HepG2 (cell line): ENCODE data around the gene ANKRD52. TPM values are rescaled to one million over a fixed set of nuclear protein-coding genes. Genes with fewer than 3 reads are reported as not detected.

ENCODE experiments used
- CCDC6 ChIP-seq: sonication (generic); formaldehyde crosslinking; IDR thresholded peaks from 2 replicates; pipeline ENCODE4 v1.8.1; 2022; ENCODE audit warnings: mild to moderate bottlenecking, missing genetic modification reagents, moderate library complexity
- HBP1 ChIP-seq: IDR thresholded peaks from 2 replicates; pipeline ENCODE4 v1.6.1; 2016; ENCODE audit warnings: low read depth, control low read depth
- HOXA3 ChIP-seq: sonication (generic); formaldehyde crosslinking; IDR thresholded peaks from 2 replicates; pipeline ENCODE4 v1.5.0; 2020; ENCODE audit warnings: missing genetic modification reagents
- ISX ChIP-seq: sonication (generic); formaldehyde crosslinking; conservative IDR thresholded peaks from 2 replicates; pipeline ENCODE4 v1.5.0; 2020; ENCODE audit warnings: missing genetic modification reagents
- RFXANK ChIP-seq: IDR thresholded peaks from 2 replicates; pipeline ENCODE4 v1.6.1; 2016
- SOX5 ChIP-seq: IDR thresholded peaks from 2 replicates; pipeline ENCODE4 v1.6.1; 2016; ENCODE audit warnings: borderline replicate concordance
- ZKSCAN8 ChIP-seq: IDR thresholded peaks from 2 replicates; pipeline ENCODE4 v1.6.1; 2016; ENCODE audit warnings: borderline replicate concordance, missing genetic modification reagents, missing compliant biosample characterization
- ZNF280D ChIP-seq: sonication (generic); formaldehyde crosslinking; IDR thresholded peaks from 2 replicates; pipeline ENCODE4 v1.5.1; 2020; ENCODE audit warnings: mild to moderate bottlenecking, missing genetic modification reagents
- ZNF33A ChIP-seq: sonication (generic); formaldehyde crosslinking; IDR thresholded peaks from 2 replicates; pipeline ENCODE4 v1.5.1; 2020; ENCODE audit warnings: missing genetic modification reagents, mild to moderate bottlenecking, moderate library complexity, borderline replicate concordance
- ZNF382 ChIP-seq: sonication (generic); formaldehyde crosslinking; IDR thresholded peaks from 2 replicates; pipeline ENCODE4 v1.5.0; 2020; ENCODE audit warnings: missing genetic modification reagents, mild to moderate bottlenecking, borderline replicate concordance
- ZNF550 ChIP-seq: sonication (generic); formaldehyde crosslinking; IDR thresholded peaks from 2 replicates; pipeline ENCODE4 v1.4.0; 2020; ENCODE audit warnings: mild to moderate bottlenecking, missing genetic modification reagents, borderline replicate concordance
- ZNF607 ChIP-seq: sonication (generic); formaldehyde crosslinking; IDR thresholded peaks from 2 replicates; pipeline ENCODE4 v1.5.1; 2020; ENCODE audit warnings: missing genetic modification reagents, mild to moderate bottlenecking, borderline replicate concordance
- ZNF781 ChIP-seq: sonication (generic); formaldehyde crosslinking; IDR thresholded peaks from 2 replicates; pipeline ENCODE4 v1.5.1; 2020; ENCODE audit warnings: borderline replicate concordance, mild to moderate bottlenecking, missing genetic modification reagents; ENCODE audit errors: not compliant biosample characterization
- polyA plus RNA-seq, 8 experiments: library from polyadenylated mRNA; depleted of rRNA in 3 of 8; stranded (reverse) in 7 of 8; unstranded in 1 of 8; fragments of >200 nt; fragmentation: Illumina TruSeq in 4 of 8; extraction: Trizol in 4 of 8; gene quantifications; 2 replicates each; pipeline versions ENCODE4 v1.2.1 to v1.2.3, GENCODE V29; 2011 to 2016; ENCODE audit warnings: low read depth in 4 of 8, missing spikeins in 1 of 8, mixed read lengths in 1 of 8; ENCODE audit not compliant: insufficient read depth in 1 of 8
- total RNA-seq, 5 experiments: library from RNA; depleted of rRNA; stranded (reverse); fragments of >200 nt; fragmentation: Illumina TruSeq; extraction: Trizol; gene quantifications; 2 replicates each; pipeline ENCODE4 v1.2.3, GENCODE V29; 2016; ENCODE audit warnings: low read depth in 1 of 5
- TF ChIP-seq, protein P1 (sequence below): sonication (generic); formaldehyde crosslinking; conservative IDR thresholded peaks from 2 replicates; pipeline ENCODE4 v1.4.0; 2020; ENCODE audit warnings: missing genetic modification reagents
- TF ChIP-seq, protein P2 (sequence below): IDR thresholded peaks from 2 replicates; pipeline ENCODE4 v1.6.1; 2016; ENCODE audit warnings: mild to moderate bottlenecking
- TF ChIP-seq, protein P3 (sequence below): sonication (generic); formaldehyde crosslinking; IDR thresholded peaks from 2 replicates; pipeline ENCODE4 v1.4.0; 2020; ENCODE audit warnings: low read depth, mild to moderate bottlenecking, missing genetic modification reagents
- TF ChIP-seq, protein P4 (sequence below): sonication (generic); formaldehyde crosslinking; IDR thresholded peaks from 2 replicates; pipeline ENCODE4 v1.8.1; 2023; ENCODE audit warnings: missing genetic modification reagents, inconsistent platforms, borderline replicate concordance

Gene ANKRD52
- total and polyA plus RNA-seq, 2 of the 13 experiments (the other 11 are each of a cell fraction or from before 2014, with no cell fraction given): 7.8 to 9.2 TPM

- TF ChIP-seq ZNF550 (CRISPR knock-in tag) (no peak), ZNF607 (CRISPR knock-in tag) (0 out of 2 replicates have a peak, but pooled peaks have one; percentile 74), ZNF382 (CRISPR knock-in tag) (no peak), ZKSCAN8 (CRISPR knock-in tag) (no peak; the same call in 1 of the 2 replicates), ZNF33A (CRISPR knock-in tag) (no peak), HOXA3 (CRISPR knock-in tag) (peak; percentile 49; the same call in 1 of the 2 replicates), ISX (CRISPR knock-in tag) (no peak), ZNF280D (CRISPR knock-in tag) (no peak), ZNF781 (no peak), RFXANK (CRISPR knock-in tag) (no peak), CCDC6 (CRISPR knock-in tag) (no peak; the same call in 1 of the 2 replicates), SOX5 (CRISPR knock-in tag) (peak; percentile 56; the same call in 1 of the 2 replicates), HBP1 (CRISPR knock-in tag) (no peak)
- TF ChIP-seq, protein P1, sequence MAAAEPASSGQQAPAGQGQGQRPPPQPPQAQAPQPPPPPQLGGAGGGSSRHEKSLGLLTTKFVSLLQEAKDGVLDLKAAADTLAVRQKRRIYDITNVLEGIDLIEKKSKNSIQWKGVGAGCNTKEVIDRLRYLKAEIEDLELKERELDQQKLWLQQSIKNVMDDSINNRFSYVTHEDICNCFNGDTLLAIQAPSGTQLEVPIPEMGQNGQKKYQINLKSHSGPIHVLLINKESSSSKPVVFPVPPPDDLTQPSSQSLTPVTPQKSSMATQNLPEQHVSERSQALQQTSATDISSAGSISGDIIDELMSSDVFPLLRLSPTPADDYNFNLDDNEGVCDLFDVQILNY (CRISPR knock-in tag): no peak
- TF ChIP-seq, protein P2, sequence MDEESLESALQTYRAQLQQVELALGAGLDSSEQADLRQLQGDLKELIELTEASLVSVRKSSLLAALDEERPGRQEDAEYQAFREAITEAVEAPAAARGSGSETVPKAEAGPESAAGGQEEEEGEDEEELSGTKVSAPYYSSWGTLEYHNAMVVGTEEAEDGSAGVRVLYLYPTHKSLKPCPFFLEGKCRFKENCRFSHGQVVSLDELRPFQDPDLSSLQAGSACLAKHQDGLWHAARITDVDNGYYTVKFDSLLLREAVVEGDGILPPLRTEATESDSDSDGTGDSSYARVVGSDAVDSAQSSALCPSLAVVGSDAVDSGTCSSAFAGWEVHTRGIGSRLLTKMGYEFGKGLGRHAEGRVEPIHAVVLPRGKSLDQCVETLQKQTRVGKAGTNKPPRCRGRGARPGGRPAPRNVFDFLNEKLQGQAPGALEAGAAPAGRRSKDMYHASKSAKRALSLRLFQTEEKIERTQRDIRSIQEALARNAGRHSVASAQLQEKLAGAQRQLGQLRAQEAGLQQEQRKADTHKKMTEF (CRISPR knock-in tag): peak; percentile 71
- TF ChIP-seq, protein P3, sequence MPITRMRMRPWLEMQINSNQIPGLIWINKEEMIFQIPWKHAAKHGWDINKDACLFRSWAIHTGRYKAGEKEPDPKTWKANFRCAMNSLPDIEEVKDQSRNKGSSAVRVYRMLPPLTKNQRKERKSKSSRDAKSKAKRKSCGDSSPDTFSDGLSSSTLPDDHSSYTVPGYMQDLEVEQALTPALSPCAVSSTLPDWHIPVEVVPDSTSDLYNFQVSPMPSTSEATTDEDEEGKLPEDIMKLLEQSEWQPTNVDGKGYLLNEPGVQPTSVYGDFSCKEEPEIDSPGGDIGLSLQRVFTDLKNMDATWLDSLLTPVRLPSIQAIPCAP (CRISPR knock-in tag): no peak; the same call in 1 of the 2 replicates
- TF ChIP-seq, protein P4, sequence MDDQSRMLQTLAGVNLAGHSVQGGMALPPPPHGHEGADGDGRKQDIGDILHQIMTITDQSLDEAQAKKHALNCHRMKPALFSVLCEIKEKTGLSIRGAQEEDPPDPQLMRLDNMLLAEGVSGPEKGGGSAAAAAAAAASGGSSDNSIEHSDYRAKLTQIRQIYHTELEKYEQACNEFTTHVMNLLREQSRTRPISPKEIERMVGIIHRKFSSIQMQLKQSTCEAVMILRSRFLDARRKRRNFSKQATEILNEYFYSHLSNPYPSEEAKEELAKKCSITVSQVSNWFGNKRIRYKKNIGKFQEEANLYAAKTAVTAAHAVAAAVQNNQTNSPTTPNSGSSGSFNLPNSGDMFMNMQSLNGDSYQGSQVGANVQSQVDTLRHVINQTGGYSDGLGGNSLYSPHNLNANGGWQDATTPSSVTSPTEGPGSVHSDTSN: no peak
Observed at GRCh38 chr12:56221757-56222530, 36.2 kb downstream of the ANKRD52 start, which contains the start of gene RNF41 (continued).
